Measurements from ENCODE around the gene INSC. TPM values are rescaled to one million over a fixed set of nuclear protein-coding genes. Genes with fewer than 3 reads are reported as not detected.

INSC gene
- total RNA-seq, 1 experiment from 2014 or later: 1.4 TPM

DNA sequence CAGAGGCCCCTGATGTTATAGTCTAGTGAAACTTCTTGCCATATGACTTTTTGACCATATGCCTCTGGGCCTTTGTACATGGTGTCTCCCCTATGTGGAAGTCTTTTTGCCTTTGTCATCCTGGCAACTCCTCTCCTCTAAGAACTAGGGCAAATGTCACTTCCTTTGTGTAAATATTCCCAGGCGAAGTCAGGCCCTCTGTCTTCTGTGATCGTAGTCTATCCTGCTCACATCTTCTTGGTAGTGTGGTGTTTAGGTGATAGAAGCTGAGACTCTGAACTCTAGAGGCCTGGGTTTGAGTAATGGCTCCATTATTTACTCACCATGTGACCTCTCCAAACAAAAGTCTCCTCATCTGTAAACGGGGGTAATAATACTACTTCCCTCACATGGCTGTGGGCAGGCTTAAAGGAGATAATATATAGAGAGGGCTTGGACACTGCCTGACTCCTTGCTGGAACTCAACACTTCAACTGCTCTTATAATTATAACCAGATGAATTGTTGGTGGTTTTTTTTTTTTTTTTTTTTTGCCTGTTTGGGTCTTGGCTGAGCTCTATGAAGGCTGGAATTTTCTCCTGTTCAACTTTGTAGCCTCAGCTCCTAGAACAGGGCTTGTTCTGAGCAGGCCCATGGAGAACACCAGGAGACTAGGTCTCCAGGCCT lies 43.8 kb downstream of the INSC start:
- DNase-seq: no peak
- no peaks in the 10 kb centered on the region for H3K79me2 ChIP-seq (ENCODE audit: low read length)
- no peaks in the 10 kb centered on the region for H3K9me3 ChIP-seq (ENCODE audit: low read length)
- H3K4me3 ChIP-seq (ENCODE audit: low read length): no peak overlapping the region
- H3K36me3 ChIP-seq (ENCODE audit: insufficient read depth, low read length): no peaks in the 10 kb centered on the region
- no peaks in the 10 kb centered on the region for H3K4me1 ChIP-seq (ENCODE audit: low read length)
- H3K27me3 ChIP-seq (ENCODE audit: low read length): no peaks in the 10 kb centered on the region
- no peak overlapping the region for H3K9ac ChIP-seq (ENCODE audit: low read length)
- no peaks in the 10 kb centered on the region for H4K20me1 ChIP-seq (ENCODE audit: insufficient read depth, low read depth, low read length)
- H3K4me2 ChIP-seq (ENCODE audit: low read depth, low read length, poor library complexity, severe bottlenecking): no peak overlapping the region
- H2AFZ ChIP-seq (ENCODE audit: low read length): no peak overlapping the region
- no peak overlapping the region for H3K27ac ChIP-seq (ENCODE audit: low read length)
- no peaks in the 10 kb centered on the region for H3K9me2 ChIP-seq (replicated peaks; ENCODE audit: insufficient read depth, low read length)

DNA sequence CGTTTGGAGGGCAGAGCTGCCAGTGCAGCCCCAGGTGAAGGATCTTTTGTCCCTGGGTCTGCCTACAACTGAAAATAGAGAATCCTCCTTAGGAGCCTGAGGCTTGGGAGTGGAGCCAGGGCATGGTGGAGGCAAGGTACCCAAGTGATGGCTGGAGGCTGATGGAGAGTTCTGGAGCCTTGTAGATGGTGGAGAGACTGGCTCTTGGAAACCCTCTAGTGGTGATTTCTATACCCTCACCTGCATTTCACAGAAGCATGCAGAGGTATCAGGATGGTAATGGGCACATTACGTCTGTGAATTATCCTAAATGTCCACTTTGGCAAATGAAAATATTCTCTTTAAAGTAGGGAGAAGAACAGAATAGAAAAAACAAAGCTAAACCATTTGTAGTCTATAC lies 44.4 kb downstream of the INSC start:
- H3K27ac ChIP-seq (ENCODE audit: low read length): no peak overlapping the region
- no peaks in the 10 kb centered on the region for H3K9me2 ChIP-seq (replicated peaks; ENCODE audit: insufficient read depth, low read length)
- peak; percentile 79 for DNase-seq
- H4K20me1 ChIP-seq (ENCODE audit: insufficient read depth, low read depth, low read length): no peaks in the 10 kb centered on the region
- no peak overlapping the region for H2AFZ ChIP-seq (ENCODE audit: low read length)
- no peak overlapping the region for H3K4me3 ChIP-seq (ENCODE audit: low read length)
- H3K9me3 ChIP-seq (ENCODE audit: low read length): no peaks in the 10 kb centered on the region
- no peaks in the 10 kb centered on the region for H3K27me3 ChIP-seq (ENCODE audit: low read length)
- H3K36me3 ChIP-seq (ENCODE audit: insufficient read depth, low read length): no peaks in the 10 kb centered on the region
- H3K79me2 ChIP-seq (ENCODE audit: low read length): no peaks in the 10 kb centered on the region
- no peak overlapping the region for H3K4me2 ChIP-seq (ENCODE audit: low read depth, low read length, poor library complexity, severe bottlenecking)
- no peaks in the 10 kb centered on the region for H3K4me1 ChIP-seq (ENCODE audit: low read length)
- no peak overlapping the region for H3K9ac ChIP-seq (ENCODE audit: low read length)

DNA sequence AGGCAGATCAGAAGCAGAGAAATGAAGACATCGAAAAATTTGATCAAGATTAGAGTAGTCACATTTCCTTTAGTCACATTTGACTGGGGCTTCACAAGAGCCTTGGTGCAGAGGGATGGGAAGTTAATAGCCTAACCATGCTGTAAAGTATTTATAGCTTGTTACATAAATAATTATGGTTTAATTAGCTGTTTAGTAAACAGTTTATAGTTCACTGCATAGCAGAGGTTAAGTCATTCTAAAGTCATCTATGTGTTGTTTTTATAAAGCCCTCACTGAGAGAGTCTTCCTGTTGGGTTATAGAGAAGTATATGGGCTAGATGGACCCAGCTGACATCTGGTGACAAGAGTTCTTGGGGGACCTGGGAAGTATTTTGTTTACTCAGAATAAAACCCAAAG lies 47.1 kb downstream of the INSC start:
- no peaks in the 10 kb centered on the region for H3K9me3 ChIP-seq (ENCODE audit: low read length)
- no peak for DNase-seq
- H4K20me1 ChIP-seq (ENCODE audit: insufficient read depth, low read depth, low read length): no peaks in the 10 kb centered on the region
- H2AFZ ChIP-seq (ENCODE audit: low read length): no peak overlapping the region
- no peaks in the 10 kb centered on the region for H3K27me3 ChIP-seq (ENCODE audit: low read length)
- no peaks in the 10 kb centered on the region for H3K36me3 ChIP-seq (ENCODE audit: insufficient read depth, low read length)
- H3K9me2 ChIP-seq (replicated peaks; ENCODE audit: insufficient read depth, low read length): no peaks in the 10 kb centered on the region
- no peaks in the 10 kb centered on the region for H3K79me2 ChIP-seq (ENCODE audit: low read length)
- H3K4me3 ChIP-seq (ENCODE audit: low read length): no peak overlapping the region
- no peak overlapping the region for H3K27ac ChIP-seq (ENCODE audit: low read length)
- H3K9ac ChIP-seq (ENCODE audit: low read length): no peak overlapping the region
- no peaks in the 10 kb centered on the region for H3K4me1 ChIP-seq (ENCODE audit: low read length)
- no peak overlapping the region for H3K4me2 ChIP-seq (ENCODE audit: low read depth, low read length, poor library complexity, severe bottlenecking)

DNA sequence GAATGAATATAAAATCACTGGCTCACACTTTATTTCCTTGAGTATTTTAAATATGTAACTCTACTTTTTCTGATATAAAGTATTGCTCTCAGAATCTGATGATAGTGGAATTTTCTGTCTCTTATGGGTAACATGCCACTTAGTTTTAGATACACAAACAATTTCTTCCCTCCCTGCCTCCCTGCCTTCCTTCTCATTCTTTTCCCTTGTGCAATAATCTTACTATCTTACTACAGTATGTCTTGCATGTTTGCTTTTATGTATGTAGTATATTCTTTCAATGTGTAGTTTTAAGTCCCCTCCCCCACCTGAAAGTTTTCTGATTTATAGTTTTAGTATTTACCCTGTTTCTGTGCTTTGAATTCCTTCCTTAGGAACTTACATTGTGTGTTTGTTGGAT lies 48.4 kb downstream of the INSC start:
- no peaks in the 10 kb centered on the region for H4K20me1 ChIP-seq (ENCODE audit: insufficient read depth, low read depth, low read length)
- H3K79me2 ChIP-seq (ENCODE audit: low read length): no peaks in the 10 kb centered on the region
- no peak overlapping the region for H2AFZ ChIP-seq (ENCODE audit: low read length)
- no peaks in the 10 kb centered on the region for H3K9me3 ChIP-seq (ENCODE audit: low read length)
- no peaks in the 10 kb centered on the region for H3K36me3 ChIP-seq (ENCODE audit: insufficient read depth, low read length)
- H3K9ac ChIP-seq (ENCODE audit: low read length): no peak overlapping the region
- no peak overlapping the region for H3K27ac ChIP-seq (ENCODE audit: low read length)
- no peak overlapping the region for H3K4me2 ChIP-seq (ENCODE audit: low read depth, low read length, poor library complexity, severe bottlenecking)
- no peak for DNase-seq
- no peaks in the 10 kb centered on the region for H3K27me3 ChIP-seq (ENCODE audit: low read length)
- no peaks in the 10 kb centered on the region for H3K9me2 ChIP-seq (replicated peaks; ENCODE audit: insufficient read depth, low read length)
- no peak overlapping the region for H3K4me3 ChIP-seq (ENCODE audit: low read length)
- no peaks in the 10 kb centered on the region for H3K4me1 ChIP-seq (ENCODE audit: low read length)

DNA sequence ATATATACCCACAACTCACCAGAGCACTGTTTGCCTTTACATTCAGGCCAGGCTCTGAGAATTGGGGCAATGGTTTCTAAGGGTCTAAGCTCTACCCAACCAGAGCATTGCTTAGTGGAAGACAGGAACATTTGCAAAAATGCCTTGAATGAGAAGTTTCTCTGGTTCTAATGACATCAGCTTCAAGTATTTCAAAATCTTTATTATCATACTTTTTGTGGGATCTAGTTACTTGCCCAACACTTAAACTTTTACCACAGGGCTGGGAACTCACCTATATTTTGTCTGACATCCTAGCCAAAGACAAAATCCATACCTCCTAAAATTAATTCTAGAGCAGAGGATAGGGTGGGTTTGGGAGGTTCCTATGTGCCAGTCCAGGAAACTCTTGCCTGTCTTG lies 51.5 kb downstream of the INSC start:
- no peaks in the 10 kb centered on the region for H3K9me3 ChIP-seq (ENCODE audit: low read length)
- H3K9me2 ChIP-seq (replicated peaks; ENCODE audit: insufficient read depth, low read length): no peaks in the 10 kb centered on the region
- DNase-seq: no peak
- no peak overlapping the region for H3K27ac ChIP-seq (ENCODE audit: low read length)
- no peaks in the 10 kb centered on the region for H3K4me1 ChIP-seq (ENCODE audit: low read length)
- no peaks in the 10 kb centered on the region for H3K27me3 ChIP-seq (ENCODE audit: low read length)
- H3K79me2 ChIP-seq (ENCODE audit: low read length): no peaks in the 10 kb centered on the region
- H3K9ac ChIP-seq (ENCODE audit: low read length): no peak overlapping the region
- no peak overlapping the region for H3K4me3 ChIP-seq (ENCODE audit: low read length)
- H3K36me3 ChIP-seq (ENCODE audit: insufficient read depth, low read length): no peaks in the 10 kb centered on the region
- no peak overlapping the region for H3K4me2 ChIP-seq (ENCODE audit: low read depth, low read length, poor library complexity, severe bottlenecking)
- no peaks in the 10 kb centered on the region for H4K20me1 ChIP-seq (ENCODE audit: insufficient read depth, low read depth, low read length)
- H2AFZ ChIP-seq (ENCODE audit: low read length): no peak overlapping the region

DNA sequence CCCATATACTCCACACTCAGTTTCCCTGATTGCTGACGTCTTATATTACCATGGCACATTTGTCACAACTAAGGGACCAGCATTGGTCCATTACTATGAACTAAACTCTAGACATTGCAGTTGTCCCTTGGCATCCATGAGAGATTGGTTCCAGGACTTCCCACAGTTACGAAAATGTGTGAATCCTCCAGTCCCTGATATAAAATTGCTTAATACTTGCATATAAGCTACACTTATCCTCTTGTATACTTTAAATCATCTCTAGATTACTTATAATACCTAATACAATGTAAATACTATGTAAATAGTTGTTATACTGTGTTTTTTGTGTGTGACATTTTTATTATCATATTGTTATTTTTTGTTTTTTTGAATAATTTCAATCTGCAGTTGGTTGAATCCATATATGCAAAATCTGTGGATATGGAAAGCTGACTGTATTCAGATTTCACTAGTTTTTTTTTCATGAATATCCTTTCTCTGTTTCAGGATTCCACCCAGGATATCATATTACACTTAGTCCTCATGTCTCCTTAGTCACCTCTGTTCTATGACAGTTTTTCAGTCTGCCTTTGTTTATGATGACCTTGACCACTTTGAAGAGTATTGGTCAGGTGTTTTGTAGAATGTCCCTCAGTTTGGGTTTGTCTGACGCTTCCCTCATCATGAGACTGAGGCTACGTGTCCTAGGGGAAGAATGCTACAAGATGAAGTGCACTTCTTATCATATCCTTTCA lies 55.3 kb downstream of the INSC start:
- H3K4me3 ChIP-seq (ENCODE audit: low read length): no peak overlapping the region
- no peaks in the 10 kb centered on the region for H4K20me1 ChIP-seq (ENCODE audit: insufficient read depth, low read depth, low read length)
- no peaks in the 10 kb centered on the region for H3K79me2 ChIP-seq (ENCODE audit: low read length)
- no peak overlapping the region for H3K4me2 ChIP-seq (ENCODE audit: low read depth, low read length, poor library complexity, severe bottlenecking)
- no peaks in the 10 kb centered on the region for H3K36me3 ChIP-seq (ENCODE audit: insufficient read depth, low read length)
- H3K27me3 ChIP-seq (ENCODE audit: low read length): no peaks in the 10 kb centered on the region; the same call in 1 of the 2 replicates
- no peak overlapping the region for H3K27ac ChIP-seq (ENCODE audit: low read length)
- DNase-seq: no peak
- no peak overlapping the region for H3K9ac ChIP-seq (ENCODE audit: low read length)
- H2AFZ ChIP-seq (ENCODE audit: low read length): no peak overlapping the region
- H3K9me2 ChIP-seq (replicated peaks; ENCODE audit: insufficient read depth, low read length): no peaks in the 10 kb centered on the region
- H3K4me1 ChIP-seq (ENCODE audit: low read length): no peaks in the 10 kb centered on the region
- no peaks in the 10 kb centered on the region for H3K9me3 ChIP-seq (ENCODE audit: low read length)

DNA sequence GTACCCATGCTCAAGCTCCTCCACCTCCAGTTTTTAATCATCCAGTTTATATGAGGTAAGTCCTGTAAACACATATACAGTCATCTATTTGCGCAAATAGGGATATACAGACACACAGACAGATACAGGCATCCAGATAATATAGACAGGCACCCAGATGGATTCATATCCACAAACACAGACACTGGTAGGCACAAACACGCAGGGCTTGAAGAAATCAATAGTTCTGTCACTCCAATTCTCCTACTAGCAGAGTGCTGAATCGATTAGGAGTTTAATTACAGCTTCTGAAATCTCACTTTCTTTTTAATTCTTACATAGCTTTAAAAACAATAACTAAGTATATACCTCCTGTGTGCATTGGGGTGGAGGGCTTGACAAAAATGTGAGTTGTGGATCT lies 56.0 kb downstream of the INSC start:
- Histone ChIP-seq H3K9me2 (replicated peaks; ENCODE audit: insufficient read depth, low read length) (no peaks in the 10 kb centered on the region), H3K27ac (ENCODE audit: low read length) (no peak overlapping the region), H3K36me3 (ENCODE audit: insufficient read depth, low read length) (no peaks in the 10 kb centered on the region), H3K4me1 (ENCODE audit: low read length) (no peaks in the 10 kb centered on the region), H3K4me2 (ENCODE audit: low read depth, low read length, poor library complexity, severe bottlenecking) (no peak overlapping the region), H4K20me1 (ENCODE audit: insufficient read depth, low read depth, low read length) (no peaks in the 10 kb centered on the region), H3K4me3 (ENCODE audit: low read length) (no peak overlapping the region), H3K9ac (ENCODE audit: low read length) (no peak overlapping the region), H3K27me3 (ENCODE audit: low read length) (no peaks in the 10 kb centered on the region; the same call in 1 of the 2 replicates), H3K79me2 (ENCODE audit: low read length) (no peaks in the 10 kb centered on the region), H3K9me3 (ENCODE audit: low read length) (no peaks in the 10 kb centered on the region), H2AFZ (ENCODE audit: low read length) (no peak overlapping the region)
- no peak for DNase-seq

DNA sequence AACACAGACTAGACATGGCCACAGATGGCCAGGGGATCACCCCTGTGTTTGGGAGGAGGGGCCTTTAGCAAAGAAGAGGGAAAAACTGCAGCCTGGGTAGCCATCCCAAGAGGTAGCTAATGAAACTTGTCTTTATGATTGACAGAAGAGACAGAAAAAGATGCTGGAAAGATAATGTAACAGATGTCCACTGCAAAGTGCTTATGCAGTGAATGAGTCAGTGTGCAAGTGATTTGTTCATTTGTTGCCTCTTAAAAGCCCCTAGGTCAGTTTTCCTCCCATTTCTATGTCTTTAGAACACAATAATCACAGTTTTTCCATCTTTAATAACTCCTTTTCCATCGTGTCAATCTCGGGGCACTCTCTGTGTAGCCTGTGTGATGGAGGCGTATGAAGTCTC lies 57.2 kb downstream of the INSC start:
- Histone ChIP-seq H3K4me1 (ENCODE audit: low read length) (no peaks in the 10 kb centered on the region), H3K4me2 (ENCODE audit: low read depth, low read length, poor library complexity, severe bottlenecking) (no peak overlapping the region), H3K9ac (ENCODE audit: low read length) (no peak overlapping the region), H3K4me3 (ENCODE audit: low read length) (no peak overlapping the region), H3K27me3 (ENCODE audit: low read length) (no peaks in the 10 kb centered on the region; the same call in 1 of the 2 replicates), H3K9me2 (replicated peaks; ENCODE audit: insufficient read depth, low read length) (no peaks in the 10 kb centered on the region), H3K36me3 (ENCODE audit: insufficient read depth, low read length) (no peaks in the 10 kb centered on the region), H2AFZ (ENCODE audit: low read length) (no peak overlapping the region), H3K9me3 (ENCODE audit: low read length) (no peaks in the 10 kb centered on the region), H3K79me2 (ENCODE audit: low read length) (no peaks in the 10 kb centered on the region), H3K27ac (ENCODE audit: low read length) (no peak overlapping the region), H4K20me1 (ENCODE audit: insufficient read depth, low read depth, low read length) (no peaks in the 10 kb centered on the region)
- DNase-seq: no peak
